ENCODE results near the gene VWA8.

VWA8 gene

GRCh38 chr13:41548910-41549309 is 412.0 kb downstream of the VWA8 start:
- ChIA-PET CTCF (interaction anchor here (0.5 to 0.6 kb wide), 2 partner anchors 8 to 162 kb away, joined by 3 read pairs; no protein-coding TSS in a partner anchor), POLR2A (no interaction called here)
- Histone ChIP-seq H3K27ac (ENCODE audit: extremely low read depth, low read depth, low read length) (no peak overlapping the region), H3K4me3 (ENCODE audit: low read depth, low read length) (no peak overlapping the region), H3K36me3 (ENCODE audit: control insufficient read depth in 2 of 2, insufficient read depth in 1 of 2, low read length in 2 of 2) (no peaks in the 10 kb centered on the region), H3K9me3 (ENCODE audit: control insufficient read depth, insufficient read depth, low read depth, low read length) (no peaks in the 10 kb centered on the region), H3K4me1 (ENCODE audit: control insufficient read depth, insufficient read depth, low read length) (no peaks in the 10 kb centered on the region)
- no peak for TF ChIP-seq KLF1 (tag by site-specific recombination; IDR thresholded peaks at IDR 0.05)
- TF ChIP-seq ZNF555 (tag by site-specific recombination; conservative IDR thresholded peaks at IDR 0.05) = no peak
- no peak for TF ChIP-seq ZNF211 (tag by site-specific recombination; IDR thresholded peaks at IDR 0.05; ENCODE audit: low read depth)
- TF ChIP-seq ZNF843 (tag by site-specific recombination; IDR thresholded peaks at IDR 0.05) = no peak
- no peak for TF ChIP-seq ZBTB17 (tag by site-specific recombination; IDR thresholded peaks at IDR 0.05)
- TF ChIP-seq ZSCAN16 (tag by site-specific recombination; IDR thresholded peaks at IDR 0.05) = no peak
- TF ChIP-seq SCRT1 (tag by site-specific recombination; IDR thresholded peaks at IDR 0.05; ENCODE audit: borderline replicate concordance) = no peak
- TF ChIP-seq ZNF658 (tag by site-specific recombination; IDR thresholded peaks at IDR 0.05) = no peak
- no peak for TF ChIP-seq ZNF549 (tag by site-specific recombination; IDR thresholded peaks at IDR 0.05)
- no peak for TF ChIP-seq ZNF274 (IDR thresholded peaks at IDR 0.05; ENCODE audit: low read length)
- TF ChIP-seq ZNF274 (tag by site-specific recombination; IDR thresholded peaks at IDR 0.05; ENCODE audit: borderline replicate concordance) = no peak
- no peak for TF ChIP-seq ZNF707 (tag by site-specific recombination; IDR thresholded peaks at IDR 0.05)
- TF ChIP-seq RBAK (tag by site-specific recombination; IDR thresholded peaks at IDR 0.05) = no peak
- TF ChIP-seq ZBTB48 (tag by site-specific recombination; IDR thresholded peaks at IDR 0.05) = no peak
- no peak for TF ChIP-seq PRDM4 (tag by site-specific recombination; IDR thresholded peaks at IDR 0.05)
- TF ChIP-seq GLI4 (tag by site-specific recombination; IDR thresholded peaks at IDR 0.05) = no peak
- TF ChIP-seq TSHZ1 (tag by site-specific recombination; IDR thresholded peaks at IDR 0.05; ENCODE audit: borderline replicate concordance) = no peak

- Histone ChIP-seq H3K4me3 (ENCODE audit: low read depth, low read length) (no peak overlapping the region), H3K27ac (ENCODE audit: extremely low read depth, low read depth, low read length) (no peak overlapping the region), H3K36me3 (ENCODE audit: control insufficient read depth in 2 of 2, insufficient read depth in 1 of 2, low read length in 2 of 2) (no peaks in the 10 kb centered on the region), H3K9me3 (ENCODE audit: control insufficient read depth, insufficient read depth, low read depth, low read length) (no peaks in the 10 kb centered on the region), H3K4me1 (ENCODE audit: control insufficient read depth, insufficient read depth, low read length) (no peaks in the 10 kb centered on the region)
- POLR2A ChIA-PET = no interaction called here
- TF ChIP-seq ZNF19 (tag by site-specific recombination; IDR thresholded peaks at IDR 0.05; ENCODE audit: low read depth) = no peak
- CTCF ChIA-PET = interaction anchor here (0.7 kb wide), 1 partner anchor 68 kb away, joined by 4 read pairs; no protein-coding TSS in a partner anchor
These were observed 412.9 kb downstream of the VWA8 start for GRCh38 chr13:41548031-41548430.
